SK-N-SH treated with all-trans-retinoic acid at 6 μM for 48 hours (cell line): ENCODE data around the gene GH1.

ENCODE experiments used
- ARNTL ChIP-seq: fragments of 450-650 bp; formaldehyde crosslinking; IDR thresholded peaks from 2 replicates; pipeline ENCODE4 v1.5.0; 2020; ENCODE audit warnings: low read depth, mild to moderate bottlenecking, moderate library complexity, borderline replicate concordance
- BACH2 ChIP-seq: fragments of 250-450 bp; sonication (Bioruptor Pico); IDR thresholded peaks from 2 replicates; pipeline ENCODE4 v1.9.0; 2021; ENCODE audit warnings: mild to moderate bottlenecking, borderline replicate concordance
- ESRRG ChIP-seq: fragments of 250-450 bp; sonication (Bioruptor Pico); IDR thresholded peaks from 2 replicates; pipeline ENCODE4 v1.6.1; 2021; ENCODE audit warnings: mild to moderate bottlenecking
- ISL1 ChIP-seq: fragments of 250-450 bp; sonication (Bioruptor Pico); IDR thresholded peaks from 2 replicates; pipeline ENCODE4 v2.1.2; 2022; ENCODE audit warnings: mild to moderate bottlenecking, moderate library complexity
- RARB ChIP-seq: fragments of 250-450 bp; sonication (Bioruptor Pico); IDR thresholded peaks from 2 replicates; pipeline ENCODE4 v1.8.0; 2021; ENCODE audit warnings: mild to moderate bottlenecking, moderate library complexity
- TCF4 ChIP-seq: fragments of 250-450 bp; sonication (Bioruptor Pico); IDR thresholded peaks from 2 replicates; pipeline ENCODE4 v1.8.0; 2021; ENCODE audit warnings: mild to moderate bottlenecking, moderate library complexity, borderline replicate concordance
- ZC3H10 ChIP-seq: fragments of 250-450 bp; sonication (Bioruptor Pico); IDR thresholded peaks from 2 replicates; pipeline ENCODE4 v1.5.1; 2021; ENCODE audit warnings: mild to moderate bottlenecking, moderate library complexity
- ZFP3 ChIP-seq: fragments of 250-450 bp; sonication (Bioruptor Pico); IDR thresholded peaks from 2 replicates; pipeline ENCODE4 v1.5.0; 2020; ENCODE audit warnings: mild to moderate bottlenecking, moderate library complexity
- ZFP30 ChIP-seq: fragments of 450-650 bp; formaldehyde crosslinking; IDR thresholded peaks from 2 replicates; pipeline ENCODE4 v1.5.0; 2022; ENCODE audit warnings: mild to moderate bottlenecking, moderate library complexity
- ZNF565 ChIP-seq: fragments of 450-650 bp; formaldehyde crosslinking; conservative IDR thresholded peaks from 2 replicates; pipeline ENCODE4 v1.5.0; 2020; ENCODE audit warnings: low read depth, mild to moderate bottlenecking, moderate library complexity
- ZNF70 ChIP-seq: fragments of 450-650 bp; formaldehyde crosslinking; IDR thresholded peaks from 2 replicates; pipeline ENCODE4 v1.5.0; 2020; ENCODE audit warnings: mild to moderate bottlenecking, moderate library complexity
- ZNF8 ChIP-seq: fragments of 450-650 bp; formaldehyde crosslinking; IDR thresholded peaks from 2 replicates; pipeline ENCODE4 v1.5.0; 2020; ENCODE audit warnings: mild to moderate bottlenecking, moderate library complexity
- TF ChIP-seq, protein P1 (sequence below): fragments of 250-450 bp; sonication (Bioruptor Pico); IDR thresholded peaks from 2 replicates; pipeline ENCODE4 v1.8.0; 2020; ENCODE audit warnings: mild to moderate bottlenecking, moderate library complexity, borderline replicate concordance
- TF ChIP-seq, protein P2 (sequence below): fragments of 250-450 bp; sonication (Bioruptor Pico); IDR thresholded peaks from 2 replicates; pipeline ENCODE4 v1.8.0; 2021; ENCODE audit warnings: low read depth, mild to moderate bottlenecking, moderate library complexity, borderline replicate concordance

DNA sequence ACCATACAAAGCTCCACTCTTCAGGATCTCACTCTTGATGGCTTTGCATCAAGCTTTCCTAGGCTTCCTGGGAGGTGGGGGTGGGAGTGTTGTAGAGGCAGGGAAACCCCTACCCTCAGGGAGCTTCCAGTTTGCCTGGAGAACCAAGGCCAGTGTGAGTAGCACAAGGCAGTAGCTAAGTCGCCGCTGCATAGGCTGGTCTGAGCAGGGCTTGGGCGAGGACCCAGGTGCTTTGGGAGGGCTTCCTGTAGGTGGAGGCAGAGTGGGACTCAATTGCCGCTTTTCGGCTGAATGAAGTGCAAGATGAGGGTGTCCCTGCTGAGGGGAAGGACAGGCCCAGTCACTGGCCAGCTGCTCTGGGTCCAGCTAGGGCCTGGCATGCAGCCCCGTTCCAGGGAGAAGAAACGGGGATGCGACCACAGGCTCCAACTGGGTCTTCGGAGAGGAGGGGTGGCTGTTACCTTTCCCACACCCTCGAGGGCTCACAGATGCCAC lies 9.6 kb upstream of the GH1 start:
- TF ChIP-seq ZC3H10 (no peak), ARNTL (CRISPR knock-in tag) (no peak), TCF4 (no peak), ZNF70 (CRISPR knock-in tag) (no peak), ZFP30 (CRISPR knock-in tag) (no peak), ISL1 (CRISPR knock-in tag) (no peak), ZNF565 (no peak), ZNF8 (CRISPR knock-in tag) (no peak), ZFP3 (no peak), BACH2 (no peak), RARB (no peak), ESRRG (CRISPR knock-in tag) (no peak)
- TF ChIP-seq, protein P1, sequence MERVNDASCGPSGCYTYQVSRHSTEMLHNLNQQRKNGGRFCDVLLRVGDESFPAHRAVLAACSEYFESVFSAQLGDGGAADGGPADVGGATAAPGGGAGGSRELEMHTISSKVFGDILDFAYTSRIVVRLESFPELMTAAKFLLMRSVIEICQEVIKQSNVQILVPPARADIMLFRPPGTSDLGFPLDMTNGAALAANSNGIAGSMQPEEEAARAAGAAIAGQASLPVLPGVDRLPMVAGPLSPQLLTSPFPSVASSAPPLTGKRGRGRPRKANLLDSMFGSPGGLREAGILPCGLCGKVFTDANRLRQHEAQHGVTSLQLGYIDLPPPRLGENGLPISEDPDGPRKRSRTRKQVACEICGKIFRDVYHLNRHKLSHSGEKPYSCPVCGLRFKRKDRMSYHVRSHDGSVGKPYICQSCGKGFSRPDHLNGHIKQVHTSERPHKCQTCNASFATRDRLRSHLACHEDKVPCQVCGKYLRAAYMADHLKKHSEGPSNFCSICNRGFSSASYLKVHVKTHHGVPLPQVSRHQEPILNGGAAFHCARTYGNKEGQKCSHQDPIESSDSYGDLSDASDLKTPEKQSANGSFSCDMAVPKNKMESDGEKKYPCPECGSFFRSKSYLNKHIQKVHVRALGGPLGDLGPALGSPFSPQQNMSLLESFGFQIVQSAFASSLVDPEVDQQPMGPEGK = no peak
- TF ChIP-seq, protein P2, sequence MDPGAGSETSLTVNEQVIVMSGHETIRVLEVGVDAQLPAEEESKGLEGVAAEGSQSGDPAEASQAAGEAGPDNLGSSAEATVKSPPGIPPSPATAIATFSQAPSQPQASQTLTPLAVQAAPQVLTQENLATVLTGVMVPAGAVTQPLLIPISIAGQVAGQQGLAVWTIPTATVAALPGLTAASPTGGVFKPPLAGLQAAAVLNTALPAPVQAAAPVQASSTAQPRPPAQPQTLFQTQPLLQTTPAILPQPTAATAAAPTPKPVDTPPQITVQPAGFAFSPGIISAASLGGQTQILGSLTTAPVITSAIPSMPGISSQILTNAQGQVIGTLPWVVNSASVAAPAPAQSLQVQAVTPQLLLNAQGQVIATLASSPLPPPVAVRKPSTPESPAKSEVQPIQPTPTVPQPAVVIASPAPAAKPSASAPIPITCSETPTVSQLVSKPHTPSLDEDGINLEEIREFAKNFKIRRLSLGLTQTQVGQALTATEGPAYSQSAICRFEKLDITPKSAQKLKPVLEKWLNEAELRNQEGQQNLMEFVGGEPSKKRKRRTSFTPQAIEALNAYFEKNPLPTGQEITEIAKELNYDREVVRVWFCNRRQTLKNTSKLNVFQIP (CRISPR knock-in tag) = no peak
